ENCODE data around the gene DLG2.
"Not testable (repeated sequence)": the region's sequence is repeated elsewhere in the genome, so short reads cannot be mapped to it uniquely, and the experiment has no call there.

The DLG2 gene

GRCh38 chr11:84793318-84793717, 833.8 kb downstream of the DLG2 start:
- no peak for DNase-seq (ENCODE audit: extremely low read depth, low read depth)
- TF ChIP-seq CTCF (IDR thresholded peaks at IDR 0.05; ENCODE audit: low read depth, low read length) = no peak

GRCh38 chr11:84790849-84791427, 836.2 kb downstream of the DLG2 start:
- no peak for DNase-seq (ENCODE audit: extremely low read depth, low read depth)
- TF ChIP-seq CTCF (IDR thresholded peaks at IDR 0.05; ENCODE audit: low read depth, low read length) = no peak

GRCh38 chr11:84788220-84788619, 838.9 kb downstream of the DLG2 start:
- TF ChIP-seq CTCF (IDR thresholded peaks at IDR 0.05; ENCODE audit: low read depth, low read length) = no peak
- DNase-seq (ENCODE audit: extremely low read depth, low read depth) = no peak

- not testable (repeated sequence) for DNase-seq (ENCODE audit: extremely low read depth, low read depth)
Measured at GRCh38 chr11:84784158-84784557, 843.0 kb downstream of the DLG2 start.

- no peak for DNase-seq (ENCODE audit: extremely low read depth, low read depth)
- TF ChIP-seq CTCF (IDR thresholded peaks at IDR 0.05; ENCODE audit: low read depth, low read length) = peak; percentile 65
Measured at GRCh38 chr11:84780689-84781293, 846.4 kb downstream of the DLG2 start.

- no peak for TF ChIP-seq CTCF (IDR thresholded peaks at IDR 0.05; ENCODE audit: low read depth, low read length)
- DNase-seq (ENCODE audit: extremely low read depth, low read depth) = no peak
Measured at GRCh38 chr11:84775503-84775902, 851.6 kb downstream of the DLG2 start.

- no peak for DNase-seq (ENCODE audit: extremely low read depth, low read depth)
- TF ChIP-seq CTCF (IDR thresholded peaks at IDR 0.05; ENCODE audit: low read depth, low read length) = no peak
Measured at GRCh38 chr11:84763931-84764330, 863.2 kb downstream of the DLG2 start.

- TF ChIP-seq CTCF (IDR thresholded peaks at IDR 0.05; ENCODE audit: low read depth, low read length) = no peak
- no peak for DNase-seq (ENCODE audit: extremely low read depth, low read depth)
Measured at GRCh38 chr11:84757711-84758110, 869.4 kb downstream of the DLG2 start.
